Neural cell (in vitro differentiated cells): ENCODE data around the gene PLEKHG5.

Experiments
- CTCF ChIP-seq: fragments of 450-650 bp; IDR thresholded peaks from 2 replicates; pipeline ENCODE4 v1.5.1; 2014; ENCODE audit warnings: antibody characterized with exemption, mild to moderate bottlenecking, moderate library complexity; ENCODE audit not compliant: poor library complexity, severe bottlenecking
- EP300 ChIP-seq: fragments of 450-650 bp; conservative IDR thresholded peaks from 2 replicates; pipeline ENCODE4 v1.6.1; 2014; ENCODE audit warnings: antibody characterized with exemption, mild to moderate bottlenecking, moderate library complexity; ENCODE audit not compliant: poor library complexity, severe bottlenecking

GRCh38 chr1:6495041-6495441 is 3.6 kb upstream of the PLEKHG5 start:
- TF ChIP-seq CTCF (no peak), EP300 (no peak)
